NCI-H460 (cell line): ENCODE results near the gene SLC2A9. TPM values are rescaled to one million over a fixed set of nuclear protein-coding genes. Genes with fewer than 3 reads are reported as not detected.
A peak's percentile ranks its signal among the peaks of the same experiment; 100 is the strongest.

Experiments
- DNase-seq: peaks from one replicate; pipeline ENCODE4 v3.0.0-alpha.2; 2016; ENCODE audit warnings: low read depth; ENCODE audit errors: extremely low read depth
- total RNA-seq: library from RNA; depleted of rRNA; stranded (reverse); fragments of >200 nt; shearing (Covaris generic); gene quantifications from 2 replicates; pipeline ENCODE4 v1.2.3, GENCODE V29; 2014

Gene SLC2A9
- total RNA-seq, 1 experiment from 2014 or later: not detected

DNA sequence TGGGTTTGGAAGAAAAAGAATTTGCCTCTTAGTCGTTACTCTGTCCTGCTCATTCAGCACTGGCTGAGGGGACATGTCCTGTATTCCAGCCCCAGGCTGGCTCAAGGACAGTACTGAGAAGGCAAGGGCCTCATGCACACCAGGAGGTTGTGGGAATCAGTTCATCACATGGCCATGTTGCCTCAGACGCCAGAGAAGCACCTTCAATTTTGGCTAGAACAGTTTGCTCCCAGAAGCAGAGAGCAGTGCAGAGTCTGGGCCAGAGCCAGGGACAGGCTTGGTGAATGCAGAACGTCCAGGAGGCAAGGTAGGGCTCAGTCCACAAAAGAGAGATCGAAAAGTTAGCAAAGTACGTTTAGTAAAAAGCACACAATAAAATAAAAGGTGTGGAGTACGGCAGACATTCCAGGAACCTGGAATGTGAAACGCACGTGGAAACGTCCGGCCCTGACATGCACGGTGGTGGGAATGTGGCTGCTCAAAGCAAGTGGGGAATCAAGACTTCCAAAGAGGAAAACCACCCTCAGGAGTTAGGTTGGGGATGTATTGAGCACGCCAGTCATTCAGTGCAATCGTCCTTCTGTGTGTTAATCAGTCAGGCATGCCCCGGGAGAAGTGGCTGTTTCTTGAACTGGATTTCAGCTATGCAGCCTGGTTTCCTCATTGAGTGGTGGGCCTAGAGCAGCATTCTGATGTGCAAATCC, 1.2 kb upstream of the SLC2A9 start:
- no peak for DNase-seq

- no peak for DNase-seq
Measured at GRCh38 chr4:10021653-10022023, 341 bp upstream of the SLC2A9 start.

DNA sequence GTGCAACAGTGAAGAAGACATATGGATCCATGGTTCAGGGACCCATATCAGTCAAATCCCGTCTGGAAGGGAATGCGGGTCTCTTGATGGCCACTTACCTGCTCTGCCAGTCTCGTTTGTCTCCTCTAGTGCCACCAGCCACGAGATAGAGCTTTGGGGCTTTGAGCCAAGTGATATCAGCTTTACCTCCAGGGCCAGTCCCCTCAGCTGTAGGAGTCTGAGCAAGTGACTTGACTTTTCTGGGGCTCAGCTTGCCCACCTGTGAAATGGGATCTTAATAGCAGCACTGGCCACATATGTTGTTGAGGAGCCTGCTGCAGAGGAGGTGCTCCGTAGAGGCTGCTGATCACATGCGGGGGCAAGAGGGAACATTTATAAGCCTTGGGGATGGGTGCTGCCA, 1.2 kb downstream of the SLC2A9 start:
- DNase-seq: no peak

DNA sequence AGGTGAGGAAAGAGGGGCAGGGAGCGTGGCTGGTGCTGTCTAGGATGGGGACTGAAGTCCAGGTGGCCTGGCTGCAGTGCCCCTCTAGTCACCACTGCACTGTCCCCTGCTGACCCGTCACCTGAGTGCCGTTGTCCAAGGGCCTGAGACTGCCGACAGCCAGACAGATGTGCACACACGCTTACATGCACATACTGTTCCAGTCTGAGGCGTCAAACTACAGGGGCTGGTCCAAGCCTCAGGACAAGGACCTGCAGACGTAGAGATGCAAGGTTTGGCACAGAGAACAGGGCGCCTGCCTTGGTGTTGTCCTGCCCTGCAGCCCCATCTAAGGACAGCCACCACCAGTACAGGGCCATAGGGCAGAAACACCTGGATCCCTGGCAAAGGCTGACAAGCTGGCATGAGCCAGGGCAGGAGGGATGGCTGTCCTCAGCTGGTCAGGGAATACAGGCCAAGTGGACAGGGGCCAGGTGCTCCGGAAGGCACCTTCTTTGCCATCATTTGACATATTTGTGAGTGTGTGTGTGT, 1.7 kb downstream of the SLC2A9 start:
- no peak for DNase-seq

DNA sequence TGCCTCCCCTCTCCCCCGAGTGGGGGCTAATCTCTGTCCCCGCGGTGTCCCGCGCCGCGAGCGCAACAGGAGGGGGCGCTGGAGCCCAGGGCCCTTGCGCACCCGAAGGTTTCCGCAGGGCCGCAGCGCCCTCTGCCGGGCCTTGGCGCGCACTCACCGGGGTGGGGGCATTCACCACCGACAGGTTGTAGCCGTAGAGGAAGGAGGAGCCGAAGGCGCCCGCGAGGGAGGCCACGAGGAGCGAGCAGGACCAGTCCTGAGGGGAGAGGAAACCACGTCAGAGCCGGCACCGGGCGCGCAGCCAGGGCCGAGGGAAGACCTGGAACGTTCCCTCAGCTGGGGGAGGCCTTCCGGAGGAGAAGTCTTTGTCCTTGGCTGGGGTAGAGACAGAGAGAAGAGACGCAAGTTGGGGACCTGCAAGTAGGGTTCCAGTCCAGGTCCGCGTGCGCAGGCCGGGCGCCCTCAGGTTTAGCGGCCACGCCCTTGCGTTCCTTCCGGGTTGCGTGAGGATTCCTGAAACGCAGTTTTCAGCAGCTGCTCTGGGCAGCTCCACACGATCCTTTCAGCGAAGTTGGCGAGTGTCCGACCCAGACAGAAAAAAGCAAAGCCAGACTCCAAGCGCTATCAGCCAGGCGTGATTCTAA, 2.4 kb downstream of the SLC2A9 start:
- DNase-seq: peak; percentile 52

DNA sequence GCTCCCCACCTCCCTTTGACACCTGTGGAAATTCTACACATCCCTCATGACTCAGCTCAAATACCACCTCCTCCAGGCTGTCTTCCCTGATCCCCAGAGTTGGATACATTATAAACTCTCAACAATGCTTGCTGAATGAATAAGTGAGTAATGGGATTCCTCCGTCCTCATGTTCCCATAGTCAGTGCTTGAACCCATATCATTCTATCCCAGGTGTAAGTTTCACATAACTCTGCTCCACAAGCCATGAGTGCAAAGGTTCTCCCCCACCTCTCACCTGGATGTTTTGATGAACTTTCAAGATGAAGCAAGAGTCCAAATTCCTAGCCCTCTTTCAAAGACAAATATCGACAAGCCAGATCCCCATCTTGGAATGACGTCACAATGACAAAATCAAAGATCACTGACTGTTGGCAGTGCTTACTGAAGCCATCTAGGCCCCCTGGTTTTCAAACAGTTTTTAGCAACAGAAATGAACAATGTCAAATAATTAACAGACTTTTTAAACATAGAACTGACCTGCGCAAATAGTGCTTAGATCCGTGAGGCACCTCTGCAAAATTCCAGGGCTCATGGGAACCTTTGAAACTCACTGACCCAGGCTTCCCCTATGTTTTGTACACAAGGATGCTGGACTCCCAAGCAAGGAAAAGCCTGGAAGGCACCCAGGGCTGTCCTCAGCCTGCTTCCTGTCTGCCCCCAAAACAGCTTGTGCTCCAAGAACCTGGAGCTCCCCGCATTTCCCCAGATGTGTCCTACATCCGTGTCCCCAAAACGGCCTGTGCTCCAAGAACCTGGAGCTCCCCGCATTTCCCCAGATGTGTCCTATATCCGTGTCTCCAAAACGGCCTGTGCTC, 4.0 kb downstream of the SLC2A9 start:
- no peak for DNase-seq

DNA sequence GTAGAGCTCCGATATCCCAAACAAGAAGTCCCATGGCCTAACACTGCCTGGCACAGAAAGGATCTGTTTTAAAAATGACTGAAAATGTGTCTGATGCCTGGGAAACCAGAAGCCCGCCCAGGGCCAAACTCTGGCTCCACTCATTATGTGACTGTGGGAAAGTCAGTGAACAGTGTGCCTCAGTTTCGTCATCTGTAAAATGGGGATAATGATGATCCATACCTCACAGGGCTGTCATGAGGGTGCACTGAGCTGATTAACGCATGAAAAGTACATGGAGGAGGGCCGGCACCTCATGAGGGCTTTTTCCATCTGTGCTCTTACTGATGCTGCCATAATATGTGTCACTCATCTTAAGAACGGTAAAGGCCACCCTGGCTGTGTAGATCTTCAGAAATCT, 5.1 kb downstream of the SLC2A9 start:
- no peak for DNase-seq

DNA sequence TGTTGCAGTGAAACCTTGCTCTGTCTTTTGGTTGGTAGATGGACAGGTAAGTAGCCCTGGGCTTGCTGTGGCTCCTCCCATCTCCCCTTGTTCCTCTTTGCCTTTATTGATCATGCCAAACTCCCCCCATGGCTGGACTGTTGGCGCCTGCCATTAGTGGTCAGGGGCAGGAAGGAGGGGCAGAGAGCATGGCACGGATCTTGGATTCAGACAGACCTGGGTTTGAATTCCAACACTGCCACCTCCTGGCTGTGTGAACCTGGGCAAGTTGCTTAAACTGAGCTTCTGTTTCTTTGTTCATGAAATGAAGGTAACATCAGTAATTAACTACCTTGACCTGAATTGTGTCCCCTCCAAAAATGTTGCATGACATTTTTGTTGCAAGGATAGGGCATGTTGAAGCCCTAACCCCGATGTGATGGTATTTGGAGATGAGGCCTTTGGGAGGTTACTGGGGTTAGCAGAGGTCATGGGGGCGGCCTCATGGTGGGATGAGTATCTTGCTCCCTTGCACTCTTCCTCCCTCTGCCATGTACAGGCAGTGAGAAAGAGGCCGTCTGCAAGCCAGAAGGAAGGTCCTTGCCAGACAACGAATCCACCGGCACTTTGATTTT, 6.0 kb downstream of the SLC2A9 start:
- peak; percentile 25 for DNase-seq

DNA sequence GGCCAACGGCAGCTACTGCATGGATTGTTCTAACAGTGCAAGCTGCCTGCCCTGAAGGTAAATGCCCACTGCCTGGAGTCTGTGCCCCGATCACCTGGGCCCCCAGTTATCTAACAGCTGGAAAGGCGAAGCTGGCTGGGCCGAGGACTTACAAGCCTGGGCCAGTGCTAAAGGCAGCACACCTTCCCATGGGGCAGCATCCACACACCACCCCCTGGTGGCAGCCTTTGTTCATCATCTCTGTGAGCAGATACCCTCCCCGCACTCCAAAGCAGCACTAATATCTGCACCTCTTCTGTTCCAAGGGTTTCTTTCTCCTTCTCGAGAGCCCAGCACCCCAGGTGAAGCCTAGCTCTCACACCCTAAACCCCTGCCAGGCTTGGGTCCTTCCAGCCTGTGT, 7.6 kb downstream of the SLC2A9 start:
- DNase-seq: peak; percentile 32

- DNase-seq: no peak
Measured at GRCh38 chr4:10011885-10012284, 9.4 kb downstream of the SLC2A9 start.

- no peak for DNase-seq
Measured at GRCh38 chr4:10011277-10011676, 10.0 kb downstream of the SLC2A9 start.

GRCh38 chr4:10009861-10010500, 11.3 kb downstream of the SLC2A9 start:
- DNase-seq: no peak

GRCh38 chr4:10008609-10009005, 12.7 kb downstream of the SLC2A9 start:
- DNase-seq: no peak

DNA sequence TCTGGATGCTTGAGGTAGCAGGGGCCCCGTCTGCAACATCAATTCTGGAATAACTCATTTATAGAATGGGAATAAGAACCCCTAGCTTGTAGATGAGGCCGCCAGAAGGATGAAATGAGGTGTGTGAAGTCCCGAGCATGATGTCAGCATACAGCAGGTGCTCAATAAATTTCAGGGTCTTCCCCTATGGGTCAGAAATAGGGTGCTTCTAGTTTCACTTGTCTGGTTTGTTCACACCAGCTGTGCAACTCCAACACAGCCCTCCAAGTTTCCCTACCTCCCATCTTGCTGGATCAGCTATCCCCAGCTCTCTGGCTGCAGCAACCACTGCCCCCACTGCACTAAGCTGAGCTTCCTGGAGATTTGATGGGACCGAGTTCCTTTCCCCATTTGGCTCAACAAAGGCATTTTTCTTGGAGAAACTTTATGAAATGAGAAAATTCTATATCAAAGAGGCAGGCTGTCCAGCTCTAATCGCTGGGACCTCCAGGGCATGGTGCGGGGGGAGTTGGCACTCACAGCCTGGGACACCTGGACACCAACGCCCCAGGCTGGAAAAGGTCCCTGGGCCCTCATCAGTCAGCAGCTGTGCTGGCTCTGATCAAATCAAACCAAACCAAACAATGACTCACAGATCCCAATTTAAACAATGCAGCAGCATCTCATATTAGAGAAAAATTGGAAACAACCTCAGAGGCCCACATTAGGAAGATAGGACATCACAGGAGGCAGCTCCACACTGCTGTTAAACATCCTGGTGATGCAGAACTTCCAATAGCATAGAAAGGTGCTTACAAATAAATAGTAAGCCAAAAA, 13.3 kb downstream of the SLC2A9 start:
- no peak for DNase-seq

GRCh38 chr4:10007436-10007740, 13.9 kb downstream of the SLC2A9 start:
- DNase-seq: no peak

GRCh38 chr4:10006601-10007435, 14.5 kb downstream of the SLC2A9 start:
- peak; percentile 26 for DNase-seq

DNA sequence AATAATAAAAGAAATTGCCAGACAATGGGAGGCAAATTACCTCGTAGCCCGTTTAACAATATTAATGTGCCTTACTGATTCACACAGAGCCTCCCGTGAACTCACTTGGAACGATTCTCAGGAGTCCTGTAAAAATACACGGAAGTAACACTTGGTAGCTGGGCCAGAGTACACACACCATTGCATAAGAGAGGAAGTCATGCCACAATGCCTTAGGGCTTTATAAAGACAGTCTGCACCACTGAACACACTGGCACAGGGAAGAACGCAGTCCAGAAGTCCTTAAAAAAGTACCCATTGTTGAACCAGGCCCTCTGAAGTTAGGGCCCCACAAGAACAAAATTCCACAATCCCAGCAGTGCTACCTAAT, 15.1 kb downstream of the SLC2A9 start:
- peak; percentile 74 for DNase-seq

- DNase-seq: no peak
Measured at GRCh38 chr4:10005632-10006031, 15.7 kb downstream of the SLC2A9 start.

GRCh38 chr4:10003666-10004065, 17.6 kb downstream of the SLC2A9 start:
- no peak for DNase-seq
